ENCODE results near the gene F2.
"Not testable (repeated sequence)": the region's sequence is repeated elsewhere in the genome, so short reads cannot be mapped to it uniquely, and the experiment has no call there.

Gene F2

GRCh38 chr11:46686886-46687795 lies 31.9 kb upstream of the F2 start:
- no peak for DNase-seq (ENCODE audit: low spot score)

DNA sequence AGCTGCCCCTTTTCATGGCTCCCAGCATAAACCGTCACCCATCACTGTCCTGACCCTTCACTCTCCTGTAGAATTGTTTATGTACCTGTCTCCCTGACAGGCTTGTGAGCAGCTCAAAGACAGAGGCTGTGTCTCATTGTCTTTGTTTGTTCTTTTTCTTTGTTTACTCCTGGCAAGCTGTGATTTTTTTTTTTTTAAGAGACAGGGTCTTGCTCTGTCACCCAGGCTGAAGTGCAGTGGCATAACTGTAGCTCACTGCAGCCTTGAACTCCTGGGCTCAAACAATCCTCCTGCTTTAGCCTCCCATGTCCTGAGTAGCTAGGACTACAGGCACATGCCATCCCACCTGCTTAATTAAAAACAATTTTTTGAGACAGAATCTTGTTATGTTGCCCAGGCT lies 28.3 kb upstream of the F2 start:
- no peak for DNase-seq (ENCODE audit: low spot score)

GRCh38 chr11:46692450-46692849 lies 26.6 kb upstream of the F2 start:
- no peak for DNase-seq (ENCODE audit: low spot score)

DNA sequence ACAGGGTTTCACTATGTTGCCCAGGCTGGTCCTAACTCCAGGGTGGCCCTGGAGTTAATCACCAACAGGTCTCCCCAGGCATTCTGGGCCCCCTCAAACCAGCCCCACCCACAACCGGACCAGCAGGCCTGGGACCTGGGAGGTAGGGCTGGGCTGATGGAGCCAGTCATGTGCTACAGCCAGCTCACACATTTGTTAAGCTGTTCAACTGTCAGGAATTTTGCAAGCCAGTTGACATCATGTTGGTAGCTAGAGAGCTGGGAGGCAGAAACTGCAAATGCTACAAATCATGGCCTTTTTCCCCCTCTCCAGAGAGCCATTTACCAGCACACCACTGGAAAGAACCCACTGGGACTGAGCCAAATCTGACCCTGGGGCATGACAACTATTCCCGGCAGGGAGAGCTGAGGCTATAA lies 25.4 kb upstream of the F2 start:
- DNase-seq (ENCODE audit: low spot score): no peak

GRCh38 chr11:46694072-46694471 lies 24.9 kb upstream of the F2 start:
- no peak for DNase-seq (ENCODE audit: low spot score)

GRCh38 chr11:46694607-46695006 lies 24.4 kb upstream of the F2 start:
- no peak for DNase-seq (ENCODE audit: low spot score)

DNA sequence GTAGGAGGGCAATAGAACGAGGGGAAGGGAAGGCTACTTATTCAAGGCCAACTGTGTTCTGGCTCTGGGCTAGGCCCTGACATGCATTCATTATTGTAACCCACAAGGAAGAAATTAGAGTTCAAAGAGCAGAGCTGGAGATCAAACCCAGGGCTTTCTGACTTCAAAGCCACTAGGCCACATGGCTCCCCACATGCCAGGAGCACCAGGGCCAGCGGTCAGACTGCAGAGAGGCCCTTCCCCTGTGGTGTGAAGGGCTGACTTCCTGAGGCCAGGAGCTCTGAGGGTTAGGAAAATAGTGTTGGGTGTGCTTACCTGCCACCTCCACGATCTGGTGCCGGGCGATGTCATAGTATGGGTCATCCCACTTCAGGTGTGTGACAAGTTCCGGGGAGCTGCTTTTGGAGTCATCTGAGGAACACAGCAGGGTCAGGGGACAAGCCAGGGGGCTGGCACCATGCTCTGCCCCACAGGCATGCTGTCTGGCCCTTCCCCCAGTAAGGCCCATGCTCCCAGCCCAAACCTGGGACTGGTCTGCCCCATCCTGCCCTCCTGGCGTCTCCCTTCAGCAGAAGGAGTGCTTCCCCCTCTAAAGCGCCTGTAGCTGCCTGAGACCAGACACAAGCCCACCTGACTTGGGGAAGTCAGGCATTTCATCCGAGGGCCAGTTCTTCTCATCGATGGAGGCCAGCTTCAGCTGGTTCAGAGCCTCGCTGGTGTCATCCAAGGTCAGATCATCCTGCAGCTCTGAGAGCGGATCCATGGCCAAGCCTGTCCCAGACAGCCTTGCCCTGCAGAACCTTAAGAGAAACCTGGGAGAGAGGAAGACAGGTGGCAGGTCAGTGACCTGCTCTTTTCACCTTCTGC lies 23.4 kb upstream of the F2 start:
- DNase-seq (ENCODE audit: low spot score): no peak

- DNase-seq (ENCODE audit: low spot score): no peak
Measured at GRCh38 chr11:46696212-46696558, 22.8 kb upstream of the F2 start.

- no peak for DNase-seq (ENCODE audit: low spot score)
Measured at GRCh38 chr11:46697303-46697702, 21.7 kb upstream of the F2 start.

GRCh38 chr11:46697723-46698122 lies 21.3 kb upstream of the F2 start:
- no peak for DNase-seq (ENCODE audit: low spot score)

DNA sequence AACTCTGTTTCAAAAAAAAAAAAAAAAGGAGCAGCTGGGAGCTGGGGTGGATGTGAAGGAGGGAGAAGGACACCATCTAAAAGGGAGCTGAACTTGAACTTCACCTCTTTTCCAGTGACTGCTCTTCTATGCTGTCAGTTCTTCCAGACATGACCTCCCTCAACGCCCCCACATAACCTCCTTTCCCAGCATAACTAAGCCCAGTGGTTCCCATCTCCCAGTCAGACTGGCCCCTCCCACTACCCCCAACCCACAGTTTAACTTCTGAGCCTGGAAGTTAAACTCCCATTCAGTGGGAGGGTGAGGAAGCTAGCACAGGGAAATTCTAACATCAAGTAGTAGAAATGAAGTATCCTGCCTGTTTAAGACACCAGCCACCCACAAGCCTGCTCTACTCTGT lies 20.4 kb upstream of the F2 start:
- DNase-seq (ENCODE audit: low spot score): no peak

DNA sequence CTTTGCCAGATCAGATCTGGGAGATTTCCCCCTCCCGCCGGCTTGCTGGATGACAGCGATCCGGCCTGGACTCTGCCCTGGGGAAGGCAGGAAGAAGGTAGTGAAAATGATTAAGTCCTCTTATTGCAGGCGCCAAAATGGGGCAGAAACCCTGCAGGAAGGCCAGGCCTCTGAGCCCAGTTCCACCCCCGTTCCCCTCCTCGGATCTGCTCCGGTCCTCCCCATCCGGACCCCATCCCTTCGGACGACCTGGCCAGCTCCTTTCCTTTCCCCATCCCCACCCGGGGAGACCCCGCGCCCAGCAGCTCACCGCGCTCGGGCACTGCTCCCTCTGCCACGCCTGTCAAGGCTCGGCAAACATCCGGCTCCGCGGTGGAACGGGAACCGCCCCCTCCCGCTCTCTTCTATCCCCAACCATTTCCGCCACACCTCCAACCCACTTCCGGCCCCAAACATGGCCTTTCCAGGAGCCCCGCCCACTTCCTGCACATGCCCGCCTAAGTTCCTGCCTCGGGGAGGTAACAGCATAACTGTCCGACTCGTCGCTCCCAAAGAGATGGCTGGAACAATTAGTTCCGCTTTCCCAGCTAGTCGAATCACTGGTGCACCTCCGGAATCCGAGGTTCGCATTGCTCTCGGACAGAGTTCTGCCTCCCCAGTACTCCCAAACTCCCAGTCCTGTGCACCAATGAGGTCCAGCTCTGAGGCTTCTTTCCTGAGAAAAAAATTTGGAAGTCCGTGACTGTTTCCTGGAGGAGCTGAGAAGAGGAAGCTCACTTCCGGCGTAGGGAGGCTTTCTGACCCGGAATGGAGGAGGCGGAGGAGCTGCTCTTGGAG lies 18.6 kb upstream of the F2 start, which contains the start of the genes ARHGAP1 and ZNF408:
Gene ARHGAP1 (minus strand): TSS at position 379 of the 837 bp plus-strand sequence. CDS start 4,512 bp downstream, outside the sequence.
Gene ZNF408 (plus strand): TSS at position 791 of the 837 bp plus-strand sequence. CDS start 17 bp downstream, at position 808.
- DNase-seq (ENCODE audit: low spot score): peak; percentile 90

- no peak for DNase-seq (ENCODE audit: low spot score)
Measured at GRCh38 chr11:46701078-46701654, 17.8 kb upstream of the F2 start.

DNA sequence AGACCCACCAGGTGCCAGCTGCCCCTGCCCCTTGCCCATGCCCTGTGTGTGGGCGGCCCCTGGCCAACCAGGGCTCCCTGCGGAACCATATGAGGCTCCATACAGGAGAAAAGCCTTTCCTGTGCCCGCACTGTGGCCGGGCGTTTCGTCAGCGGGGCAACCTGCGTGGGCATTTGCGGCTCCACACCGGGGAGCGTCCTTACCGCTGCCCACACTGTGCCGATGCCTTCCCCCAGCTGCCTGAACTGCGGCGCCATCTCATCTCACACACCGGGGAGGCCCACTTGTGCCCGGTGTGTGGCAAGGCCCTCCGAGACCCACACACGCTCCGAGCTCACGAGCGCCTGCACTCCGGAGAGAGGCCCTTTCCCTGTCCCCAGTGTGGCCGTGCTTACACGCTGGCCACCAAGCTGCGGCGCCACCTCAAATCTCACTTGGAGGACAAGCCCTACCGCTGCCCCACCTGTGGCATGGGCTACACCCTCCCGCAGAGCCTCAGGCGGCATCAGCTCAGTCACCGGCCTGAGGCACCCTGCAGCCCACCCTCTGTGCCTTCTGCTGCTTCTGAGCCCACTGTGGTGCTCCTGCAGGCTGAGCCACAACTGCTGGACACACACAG lies 13.8 kb upstream of the F2 start:
- DNase-seq (ENCODE audit: low spot score): no peak

GRCh38 chr11:46706886-46707285 lies 12.1 kb upstream of the F2 start:
- DNase-seq (ENCODE audit: low spot score): no peak

DNA sequence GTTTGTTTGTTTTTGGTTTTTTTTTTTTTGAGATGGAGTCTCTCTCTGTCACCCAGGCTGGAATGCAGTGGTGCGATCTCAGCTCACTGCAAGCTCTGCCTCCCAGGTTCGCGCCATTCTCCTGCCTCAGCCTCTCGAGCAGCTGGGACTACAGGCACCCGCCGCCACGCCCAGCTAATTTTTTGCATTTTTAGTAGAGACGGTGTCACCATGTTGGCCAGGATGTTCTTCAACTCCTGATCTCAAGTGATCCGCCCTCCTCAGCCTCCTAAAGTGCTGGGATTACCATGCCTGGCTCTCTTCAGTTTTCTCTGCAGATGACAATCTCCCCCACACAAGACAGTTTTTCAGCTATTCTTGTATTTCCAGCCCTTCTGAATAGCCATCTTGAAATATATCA lies 9.7 kb upstream of the F2 start:
- not testable (repeated sequence) for DNase-seq (ENCODE audit: low spot score)

DNA sequence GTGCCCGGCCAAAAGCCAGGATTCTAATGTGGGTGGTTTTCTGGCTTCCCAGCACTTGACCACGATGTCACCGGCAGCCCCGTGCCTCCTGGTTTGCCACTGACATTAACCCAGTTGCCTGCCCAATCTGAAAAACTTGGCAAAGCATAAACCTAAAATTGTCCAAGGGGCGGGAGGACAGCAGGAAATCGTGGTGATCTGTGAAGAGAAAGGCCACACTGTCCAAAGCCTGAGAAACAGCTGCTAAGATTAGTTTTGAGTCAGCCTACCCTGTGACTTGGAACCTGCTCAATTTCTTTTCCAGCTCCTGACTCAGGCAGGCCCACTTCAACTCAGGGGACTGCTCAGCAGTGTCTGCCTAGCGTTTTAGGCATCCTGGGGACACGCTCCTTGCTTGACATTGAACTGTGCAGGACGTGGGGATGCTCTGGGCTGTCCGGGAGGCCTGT lies 8.2 kb upstream of the F2 start:
- DNase-seq (ENCODE audit: low spot score): no peak

GRCh38 chr11:46711303-46711702 lies 7.7 kb upstream of the F2 start:
- DNase-seq (ENCODE audit: low spot score): no peak

- DNase-seq (ENCODE audit: low spot score): no peak
Measured at GRCh38 chr11:46712874-46713576, 6.0 kb upstream of the F2 start.

GRCh38 chr11:46717825-46718154 lies 1.2 kb upstream of the F2 start:
- not testable (repeated sequence) for DNase-seq (ENCODE audit: low spot score)

All from HuH-7.5 (cell line).